C4-2B (cell line): ENCODE results near the gene SLC12A4.

Experiments used
- CTCF ChIP-seq: fragments of 450-650 bp; conservative IDR thresholded peaks from 2 replicates; pipeline ENCODE4 v1.5.1; 2017; ENCODE audit warnings: mild to moderate bottlenecking
- ZFX ChIP-seq: fragments of 450-650 bp; IDR thresholded peaks from 2 replicates; pipeline ENCODE4 v1.6.1; 2017

- TF ChIP-seq CTCF (no peak), ZFX (no peak)
Measured at GRCh38 chr16:67945392-67945933, 23.0 kb downstream of the SLC12A4 start.
